Peyer's patch (tissue), 4 donors: Measurements from ENCODE around the gene HAO2. TPM values are rescaled to one million over a fixed set of nuclear protein-coding genes. Genes with fewer than 3 reads are reported as not detected.

ENCODE experiments used
- DNase-seq, 3 donors: peaks; one replicate each; pipeline ENCODE4 v3.0.0-alpha.2; 2017 to 2019
- H3K27ac ChIP-seq, 4 donors: fragments of 200-600 bp; sonication (generic); one replicate each; pipeline ENCODE4 v1.5.1; 2016 to 2019
- H3K27me3 ChIP-seq, 2 donors: fragments of 200-600 bp; sonication (generic); one replicate each; pipeline ENCODE4 v1.5.1; 2019
- H3K36me3 ChIP-seq, 3 donors: fragments of 200-600 bp; sonication (generic); one replicate each; pipeline ENCODE4 v1.5.1; 2016 to 2019
- H3K4me1 ChIP-seq, 4 donors: fragments of 200-600 bp; sonication (generic); one replicate each; pipeline ENCODE4 v1.5.1; 2016 to 2019
- H3K4me3 ChIP-seq, 4 donors: fragments of 200-600 bp; sonication (generic); 1 replicate in 3 of 4; 2 replicates in 1 of 4; pipeline ENCODE4 v1.5.1; 2016 to 2019; ENCODE audit warnings: mild to moderate bottlenecking in 1 of 4
- H3K9me3 ChIP-seq, 4 donors: fragments of 200-600 bp; sonication (generic); one replicate each; pipeline ENCODE4 v1.5.1; 2016 to 2019; ENCODE audit warnings: mild to moderate bottlenecking in 1 of 4
- POLR2A ChIP-seq, 2 donors: fragments of 450-650 bp; IDR thresholded peaks; one replicate each; pipeline ENCODE4 v1.5.1; 2017; ENCODE audit warnings: antibody characterized with exemption in 2 of 2, mild to moderate bottlenecking in 2 of 2, moderate library complexity in 2 of 2
- total RNA-seq, 4 donors: library from RNA; depleted of rRNA; stranded (reverse); fragments of >200 nt; gene quantifications; one replicate each; pipeline ENCODE4 v1.1.0, GENCODE V29; 2016
- TF ChIP-seq, protein P1 (sequence below), 6 experiments: fragments of 450-650 bp in 4 of 6; fragments of 200-600 bp in 2 of 6; sonication (generic) in 1 of 6; IDR thresholded peaks; one replicate each; pipeline ENCODE4 v1.5.1; 2017 to 2019; ENCODE audit warnings: antibody characterized with exemption in 6 of 6, mild to moderate bottlenecking in 3 of 6, moderate library complexity in 1 of 6

Gene HAO2
- total RNA-seq, 4 donors from 2014 or later = 0.76 TPM; not detected in 3

DNA sequence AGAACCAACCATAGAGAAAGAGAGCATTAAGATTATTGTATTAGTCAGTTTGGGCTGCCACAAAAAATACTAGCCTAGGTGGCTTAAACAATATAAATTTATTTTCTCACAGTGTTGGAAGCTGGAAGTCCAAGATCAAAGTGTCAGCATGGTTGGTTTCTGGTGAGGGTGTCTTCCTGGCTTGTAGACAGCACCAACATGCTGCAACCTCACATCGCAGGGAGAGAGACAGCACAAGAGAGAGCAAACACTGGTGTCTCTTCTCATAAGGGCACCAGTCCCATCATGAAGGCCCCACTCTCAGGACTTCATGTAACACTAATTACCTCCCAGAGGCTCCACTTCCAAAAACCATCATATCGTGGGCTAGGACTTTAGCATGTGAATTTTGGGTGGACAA lies 30.6 kb upstream of the HAO2 start:
- Histone ChIP-seq H3K27ac (no peak overlapping the region), H3K36me3 (no peaks in the 10 kb centered on the region), H3K27me3 (no peaks in the 10 kb centered on the region), H3K4me3 (no peak overlapping the region), H3K9me3 (no peaks in the 10 kb centered on the region), H3K4me1 (no peaks in the 10 kb centered on the region)
- no peak for DNase-seq
- TF ChIP-seq, protein P1, sequence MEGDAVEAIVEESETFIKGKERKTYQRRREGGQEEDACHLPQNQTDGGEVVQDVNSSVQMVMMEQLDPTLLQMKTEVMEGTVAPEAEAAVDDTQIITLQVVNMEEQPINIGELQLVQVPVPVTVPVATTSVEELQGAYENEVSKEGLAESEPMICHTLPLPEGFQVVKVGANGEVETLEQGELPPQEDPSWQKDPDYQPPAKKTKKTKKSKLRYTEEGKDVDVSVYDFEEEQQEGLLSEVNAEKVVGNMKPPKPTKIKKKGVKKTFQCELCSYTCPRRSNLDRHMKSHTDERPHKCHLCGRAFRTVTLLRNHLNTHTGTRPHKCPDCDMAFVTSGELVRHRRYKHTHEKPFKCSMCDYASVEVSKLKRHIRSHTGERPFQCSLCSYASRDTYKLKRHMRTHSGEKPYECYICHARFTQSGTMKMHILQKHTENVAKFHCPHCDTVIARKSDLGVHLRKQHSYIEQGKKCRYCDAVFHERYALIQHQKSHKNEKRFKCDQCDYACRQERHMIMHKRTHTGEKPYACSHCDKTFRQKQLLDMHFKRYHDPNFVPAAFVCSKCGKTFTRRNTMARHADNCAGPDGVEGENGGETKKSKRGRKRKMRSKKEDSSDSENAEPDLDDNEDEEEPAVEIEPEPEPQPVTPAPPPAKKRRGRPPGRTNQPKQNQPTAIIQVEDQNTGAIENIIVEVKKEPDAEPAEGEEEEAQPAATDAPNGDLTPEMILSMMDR (IDR thresholded peaks at IDR 0.05) = no peak
- TF ChIP-seq POLR2A (IDR thresholded peaks at IDR 0.05) = no peak

DNA sequence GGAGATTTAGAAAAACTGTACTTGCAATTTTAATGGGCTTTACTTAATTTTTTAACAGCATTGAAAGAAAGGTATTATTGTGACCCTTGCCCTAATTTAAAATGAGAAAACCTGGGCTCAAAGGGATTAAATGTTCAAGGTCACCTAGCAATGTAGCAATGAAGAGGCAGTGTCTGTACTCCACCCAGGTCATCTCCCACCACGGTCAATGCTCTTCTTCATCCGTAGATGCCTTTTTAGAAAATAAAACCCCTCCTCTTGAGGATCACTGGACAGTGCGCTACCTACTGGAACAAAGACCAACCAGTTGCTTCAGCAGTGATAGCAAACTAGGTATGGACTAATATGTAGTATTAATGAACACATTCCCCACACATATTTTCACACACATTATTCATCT lies 29.8 kb upstream of the HAO2 start:
- no peak for DNase-seq
- no peak for TF ChIP-seq POLR2A (IDR thresholded peaks at IDR 0.05)
- TF ChIP-seq, protein P1 (IDR thresholded peaks at IDR 0.05) = no peak
- no peak overlapping the region for H3K27ac ChIP-seq
- no peaks in the 10 kb centered on the region for H3K4me1 ChIP-seq
- no peaks in the 10 kb centered on the region for H3K9me3 ChIP-seq
- H3K27me3 ChIP-seq = no peaks in the 10 kb centered on the region
- no peaks in the 10 kb centered on the region for H3K36me3 ChIP-seq
- no peak overlapping the region for H3K4me3 ChIP-seq

DNA sequence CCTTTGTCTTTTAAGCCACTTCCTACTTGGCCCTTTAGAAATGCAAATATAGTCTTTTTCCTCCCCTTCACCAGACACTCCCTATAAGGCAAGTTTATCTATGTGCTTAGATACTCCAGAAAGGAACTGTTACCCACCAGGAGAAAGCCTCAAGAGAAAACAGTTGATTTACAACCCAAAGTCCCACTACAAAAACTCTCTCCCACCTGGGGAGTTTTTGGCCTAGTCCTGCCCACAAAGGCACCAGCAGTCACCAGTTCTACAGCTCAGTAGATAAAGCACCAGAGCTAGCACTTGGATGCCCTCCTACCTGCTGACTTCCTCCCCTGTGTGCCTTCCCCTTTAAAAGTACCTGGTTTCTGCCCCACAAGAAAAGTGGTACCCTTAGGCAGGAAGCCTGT lies 27.7 kb upstream of the HAO2 start:
- H3K27ac ChIP-seq = no peak overlapping the region
- TF ChIP-seq, protein P1 (IDR thresholded peaks at IDR 0.05) = no peak
- TF ChIP-seq POLR2A (IDR thresholded peaks at IDR 0.05) = no peak
- H3K4me1 ChIP-seq = no peaks in the 10 kb centered on the region
- no peak overlapping the region for H3K4me3 ChIP-seq
- no peaks in the 10 kb centered on the region for H3K27me3 ChIP-seq
- no peaks in the 10 kb centered on the region for H3K36me3 ChIP-seq
- no peak for DNase-seq
- no peaks in the 10 kb centered on the region for H3K9me3 ChIP-seq

GRCh38 chr1:119341372-119341947 lies 27.1 kb upstream of the HAO2 start:
- Histone ChIP-seq H3K9me3 (no peaks in the 10 kb centered on the region), H3K36me3 (no peaks in the 10 kb centered on the region), H3K4me1 (no peaks in the 10 kb centered on the region), H3K27ac (no peak overlapping the region), H3K27me3 (no peaks in the 10 kb centered on the region), H3K4me3 (no peak overlapping the region)
- TF ChIP-seq, protein P1 (IDR thresholded peaks at IDR 0.05) = no peak
- TF ChIP-seq POLR2A (IDR thresholded peaks at IDR 0.05) = no peak
- DNase-seq = no peak

GRCh38 chr1:119345398-119345797 lies 23.2 kb upstream of the HAO2 start:
- H3K27ac ChIP-seq = no peak overlapping the region
- H3K4me3 ChIP-seq = no peak overlapping the region
- TF ChIP-seq, protein P1 (IDR thresholded peaks at IDR 0.05) = no peak
- no peak for TF ChIP-seq POLR2A (IDR thresholded peaks at IDR 0.05)
- no peak for DNase-seq
- no peaks in the 10 kb centered on the region for H3K9me3 ChIP-seq
- H3K36me3 ChIP-seq = no peaks in the 10 kb centered on the region
- no peaks in the 10 kb centered on the region for H3K4me1 ChIP-seq
- H3K27me3 ChIP-seq = no peaks in the 10 kb centered on the region

- Histone ChIP-seq H3K9me3 (no peaks in the 10 kb centered on the region), H3K4me3 (no peak overlapping the region), H3K27ac (no peak overlapping the region), H3K27me3 (no peaks in the 10 kb centered on the region), H3K4me1 (no peaks in the 10 kb centered on the region), H3K36me3 (no peaks in the 10 kb centered on the region)
- no peak for DNase-seq
- TF ChIP-seq, protein P1 (IDR thresholded peaks at IDR 0.05) = no peak
- TF ChIP-seq POLR2A (IDR thresholded peaks at IDR 0.05) = no peak
These were observed 20.7 kb upstream of the HAO2 start for GRCh38 chr1:119347858-119348257.
